ENCODE results near the gene MRGPRF.
A peak's percentile ranks its signal among the peaks of the same experiment; 100 is the strongest.
"Not testable (repeated sequence)": the region's sequence is repeated elsewhere in the genome, so short reads cannot be mapped to it uniquely, and the experiment has no call there.

The MRGPRF gene

DNA sequence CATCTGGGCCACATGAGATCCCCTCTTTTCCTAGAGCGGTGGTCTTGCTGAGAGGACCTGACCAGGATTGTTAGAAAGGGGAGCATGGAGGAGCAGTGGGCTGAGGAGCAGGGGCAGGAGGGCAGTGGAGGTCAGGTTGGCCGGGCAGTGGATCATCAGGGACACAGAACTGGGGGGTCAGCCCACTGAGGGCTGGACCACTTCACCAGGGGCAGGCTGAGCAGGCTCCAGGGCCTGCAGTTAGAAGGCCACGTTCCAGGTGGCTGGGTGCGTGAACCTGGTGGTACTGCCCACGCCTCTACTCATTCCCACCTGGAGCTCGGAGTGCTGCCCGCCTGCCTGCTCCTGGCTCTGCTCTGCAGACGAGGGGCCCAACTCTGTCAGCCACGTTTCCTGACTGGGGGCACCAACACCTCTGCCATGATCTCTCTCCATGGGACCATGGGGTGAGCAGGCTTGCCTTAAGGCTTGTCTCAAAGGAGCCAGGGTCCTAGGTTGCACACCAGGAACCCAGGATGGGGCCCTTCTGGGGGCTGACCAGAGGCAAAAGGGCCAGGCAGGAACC lies 9.7 kb downstream of the MRGPRF start:
- DNase-seq (ENCODE audit: low spot score), result no peak
- FAIRE-seq, result no peak

DNA sequence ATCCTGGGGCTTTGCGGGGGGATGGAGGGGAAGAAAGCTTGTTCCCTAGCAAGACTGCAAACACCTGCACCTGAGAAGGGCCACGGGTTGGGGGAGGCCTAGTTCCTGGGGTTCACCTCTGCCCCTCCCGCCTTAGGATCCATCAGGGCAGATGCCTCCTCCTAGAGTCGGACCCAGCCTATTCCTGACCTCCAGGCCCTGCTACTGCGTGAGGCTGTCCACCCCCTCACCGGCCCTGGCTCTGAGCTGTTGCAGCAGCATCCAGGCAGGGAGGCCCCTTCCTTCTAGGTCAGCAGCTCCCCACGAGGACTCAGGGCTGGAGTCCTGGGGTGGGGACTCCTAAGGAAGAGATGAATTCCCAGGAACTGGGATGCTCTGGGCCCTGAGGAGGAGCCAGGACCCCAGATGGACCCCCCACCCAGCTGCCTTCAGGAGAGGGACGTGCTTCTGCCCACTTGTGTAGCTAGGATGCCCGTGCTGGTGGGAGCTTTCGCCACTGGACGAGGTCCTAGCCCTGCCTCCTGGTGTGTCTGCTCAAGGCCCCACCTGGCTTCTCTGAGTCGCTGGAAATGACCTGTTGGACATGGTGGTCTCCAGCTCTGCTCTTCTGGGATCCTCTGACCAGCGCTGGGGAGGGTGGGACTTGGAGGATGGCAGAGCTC lies 10.3 kb downstream of the MRGPRF start:
- DNase-seq (ENCODE audit: low spot score) (no peak), FAIRE-seq (no peak)

DNA sequence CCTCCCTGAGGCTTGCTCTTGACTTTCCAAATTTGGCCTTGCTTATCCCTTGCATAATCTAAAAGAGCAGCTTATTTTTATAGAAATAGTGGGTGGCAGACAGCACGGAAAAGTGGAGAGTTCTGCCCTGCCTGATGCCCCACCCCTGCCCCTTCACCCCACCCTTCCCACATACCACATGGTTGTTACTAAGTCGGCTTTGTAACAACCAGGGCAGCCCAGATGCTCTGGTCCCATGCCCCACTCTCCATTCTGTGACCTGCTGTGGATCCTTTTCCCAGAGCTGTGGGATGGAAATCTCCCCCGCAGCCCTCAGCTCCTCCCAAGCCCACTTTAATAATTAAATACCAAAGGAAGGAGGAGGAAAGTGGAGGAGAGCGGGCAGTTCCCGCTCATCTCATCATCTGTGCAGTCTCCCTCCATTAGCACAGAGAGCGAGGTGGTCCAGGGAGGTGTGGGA lies 10.9 kb downstream of the MRGPRF start:
- FAIRE-seq (no peak), DNase-seq (ENCODE audit: low spot score) (no peak)

DNA sequence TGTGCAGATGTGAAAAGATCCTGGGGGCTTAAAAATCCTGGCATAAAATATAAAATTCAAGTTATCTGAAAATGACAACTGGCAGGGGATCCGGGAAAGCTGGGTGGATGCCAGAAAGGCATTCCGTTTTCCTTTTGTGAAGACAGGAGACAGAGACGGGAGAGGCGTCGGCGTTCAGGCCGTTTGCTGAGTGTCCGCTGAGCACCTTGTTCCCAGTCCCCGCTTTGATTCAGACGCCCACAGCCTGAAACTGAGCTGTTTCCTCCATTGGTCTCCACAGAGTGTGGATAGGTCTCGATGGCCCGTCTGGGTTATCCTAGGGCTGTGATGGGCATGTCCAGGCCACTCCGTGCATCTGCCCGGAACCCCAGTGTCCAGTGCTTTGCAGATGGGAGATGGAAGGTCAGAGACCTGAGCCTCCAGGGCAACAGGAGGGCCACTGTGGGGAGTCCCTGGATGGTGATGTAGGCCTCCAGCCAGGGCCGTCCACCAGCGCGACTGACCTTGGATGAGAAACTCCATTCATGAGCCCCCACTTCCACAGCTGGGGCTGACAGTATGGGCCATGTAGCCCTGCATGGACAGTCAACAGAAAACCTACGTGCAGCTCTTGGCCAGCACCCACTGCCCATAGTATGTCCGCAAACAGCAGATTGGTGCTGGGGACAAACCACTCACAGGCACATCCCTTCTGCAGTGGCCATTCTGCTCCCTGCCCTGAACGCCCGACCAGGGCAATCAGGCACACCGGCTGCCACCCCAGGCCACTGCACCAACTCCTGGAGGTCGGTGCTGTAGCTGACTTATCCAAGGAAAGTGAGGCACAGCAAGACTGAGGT lies 11.6 kb downstream of the MRGPRF start:
- FAIRE-seq (no peak), DNase-seq (ENCODE audit: low spot score) (no peak)

DNA sequence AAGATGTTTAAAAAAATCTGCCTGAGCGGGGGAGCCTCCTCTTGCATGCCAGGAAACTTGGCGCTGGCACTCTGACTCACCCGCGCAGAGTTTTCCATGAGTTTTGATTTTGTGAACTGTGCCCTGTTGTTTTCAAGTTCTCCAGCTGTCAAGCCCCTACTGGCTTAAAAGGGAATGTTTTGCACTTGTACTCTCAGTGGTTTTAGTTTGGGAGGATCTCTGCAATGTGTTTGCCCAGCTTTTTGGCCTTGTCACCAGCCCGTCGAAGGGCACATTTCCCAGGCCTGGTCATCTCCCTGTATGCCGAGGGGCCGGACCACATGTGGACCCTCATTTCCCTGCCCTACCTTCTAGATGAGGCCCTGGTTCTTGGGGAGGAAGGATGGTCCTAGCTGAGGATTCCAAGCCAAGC lies 12.2 kb downstream of the MRGPRF start:
- DNase-seq (ENCODE audit: low spot score) (peak; percentile 86), FAIRE-seq (no peak)

DNA sequence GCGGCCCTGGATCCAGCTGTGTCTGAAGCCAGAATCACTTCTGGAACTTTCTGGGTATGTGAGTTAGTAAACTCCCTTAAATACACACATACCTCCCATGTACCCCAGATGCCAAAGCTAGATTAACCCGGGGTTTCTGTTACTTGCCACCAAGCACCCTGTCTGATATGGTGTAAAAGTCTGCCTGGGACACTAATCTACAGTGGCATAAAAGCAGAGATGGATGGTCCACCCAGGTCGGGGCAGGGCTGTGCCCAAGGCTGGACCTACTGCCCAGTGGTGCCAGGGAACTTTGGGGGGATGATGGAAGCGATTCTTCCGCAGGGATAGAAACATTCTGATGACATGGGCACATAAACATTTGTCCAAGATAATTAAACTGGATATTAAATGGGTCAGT lies 12.7 kb downstream of the MRGPRF start:
- DNase-seq (ENCODE audit: low spot score) (no peak), FAIRE-seq (no peak)

DNA sequence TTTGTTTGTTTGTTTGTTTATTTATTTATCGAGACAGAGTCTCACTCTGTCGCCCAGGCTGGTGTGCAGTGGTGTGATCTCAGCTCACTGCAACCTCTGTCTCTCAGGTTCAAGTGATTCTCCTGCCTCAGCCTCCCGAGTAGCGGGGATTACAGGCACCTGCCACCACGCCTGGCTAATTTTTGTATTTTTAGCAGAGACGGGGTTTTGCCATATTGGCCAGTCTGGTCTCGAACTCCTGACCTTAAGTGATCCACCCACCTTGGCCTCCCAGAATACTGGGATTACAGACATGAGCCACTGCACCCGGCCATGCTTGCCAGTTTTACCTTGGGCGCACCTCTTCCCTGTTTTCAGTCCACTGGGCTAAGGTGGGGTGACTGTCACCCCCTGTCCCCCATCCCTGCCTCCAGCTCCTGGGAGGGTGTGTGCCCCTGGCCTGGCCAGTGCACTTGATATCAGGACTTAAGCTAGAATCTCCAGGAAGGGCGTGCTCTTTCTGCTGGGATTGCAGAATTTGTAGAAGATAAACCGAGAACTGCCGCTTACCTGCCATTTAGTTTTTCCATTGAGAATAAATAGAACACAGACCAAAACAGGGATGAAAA lies 13.2 kb downstream of the MRGPRF start:
- not testable (repeated sequence) for FAIRE-seq; DNase-seq (ENCODE audit: low spot score)

DNA sequence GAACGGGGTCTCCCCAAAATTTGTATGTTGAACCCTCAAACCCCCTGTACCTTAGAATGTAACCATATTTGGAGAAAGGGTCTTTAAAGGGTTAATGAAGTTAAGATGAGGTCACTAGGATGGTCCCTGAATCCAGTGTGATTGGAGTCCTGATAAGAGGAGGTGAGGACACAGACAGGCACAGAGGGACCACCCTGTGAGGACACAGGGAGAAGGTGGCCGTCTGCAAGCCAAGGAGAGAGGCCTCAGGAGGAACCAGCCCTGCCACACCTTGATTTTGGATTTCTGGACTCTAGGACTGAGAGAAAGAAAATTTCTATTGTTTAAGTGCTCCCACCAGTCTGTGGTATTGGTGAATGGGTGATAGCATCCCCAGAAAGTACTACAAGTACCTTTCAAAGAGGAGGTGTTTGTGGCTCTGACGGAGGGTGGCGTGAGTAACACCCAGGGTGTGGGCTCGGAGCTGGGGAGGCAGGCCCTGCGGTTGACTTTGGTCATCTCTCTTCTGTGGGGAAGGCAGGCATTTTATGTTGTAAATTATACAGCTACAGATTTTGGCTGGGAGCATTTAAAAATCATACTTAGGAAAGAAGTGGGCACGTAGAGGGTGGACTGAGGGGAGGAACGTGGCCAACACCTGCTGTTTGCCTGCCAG lies 13.8 kb downstream of the MRGPRF start:
- DNase-seq (ENCODE audit: low spot score) (no peak), FAIRE-seq (no peak)

DNA sequence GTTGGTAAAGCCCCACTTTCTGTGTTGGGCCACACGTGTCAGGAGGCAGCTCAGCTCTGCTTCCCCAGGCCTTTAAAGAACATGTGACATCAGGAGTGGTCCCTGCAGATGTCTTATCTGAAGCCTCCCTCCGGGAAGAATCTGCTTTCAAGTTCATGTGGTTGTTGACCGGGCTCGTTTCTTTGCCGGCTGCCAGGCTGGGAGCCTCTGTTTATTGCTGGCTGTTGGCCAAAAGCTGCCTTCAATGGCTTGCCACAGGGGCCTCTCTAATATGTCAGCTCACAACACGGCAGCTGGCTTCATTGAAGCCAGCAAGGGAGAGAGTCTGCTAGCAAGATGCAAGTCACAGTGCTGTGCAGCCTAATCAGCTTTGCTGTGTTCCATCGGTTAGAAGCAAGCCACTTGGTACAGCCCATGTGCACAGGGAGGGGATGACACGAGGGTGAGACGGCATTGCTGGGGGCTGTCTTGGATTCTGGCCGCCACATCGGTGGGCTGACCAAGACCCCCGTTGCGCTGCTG lies 14.6 kb downstream of the MRGPRF start:
- FAIRE-seq, result no peak
- no peak for DNase-seq (ENCODE audit: low spot score)

DNA sequence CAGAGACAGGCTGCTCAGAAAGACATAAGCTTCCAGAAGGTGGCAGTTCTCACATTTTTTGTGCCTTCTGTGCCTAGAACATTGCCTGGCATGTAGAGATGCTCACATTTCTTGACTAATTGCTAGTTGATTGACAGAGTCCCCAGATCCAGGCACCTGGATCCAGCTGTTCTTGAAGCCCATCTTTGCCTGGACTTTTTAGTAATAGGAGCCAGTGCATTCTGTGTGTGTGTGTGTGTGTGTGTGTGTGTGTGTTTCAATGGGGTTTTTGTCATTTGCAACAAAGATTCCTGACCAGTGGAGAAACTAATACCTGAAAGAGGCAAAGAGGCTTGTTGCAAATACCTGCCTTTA lies 15.1 kb downstream of the MRGPRF start:
- FAIRE-seq, result no peak
- no peak for DNase-seq (ENCODE audit: low spot score)

DNA sequence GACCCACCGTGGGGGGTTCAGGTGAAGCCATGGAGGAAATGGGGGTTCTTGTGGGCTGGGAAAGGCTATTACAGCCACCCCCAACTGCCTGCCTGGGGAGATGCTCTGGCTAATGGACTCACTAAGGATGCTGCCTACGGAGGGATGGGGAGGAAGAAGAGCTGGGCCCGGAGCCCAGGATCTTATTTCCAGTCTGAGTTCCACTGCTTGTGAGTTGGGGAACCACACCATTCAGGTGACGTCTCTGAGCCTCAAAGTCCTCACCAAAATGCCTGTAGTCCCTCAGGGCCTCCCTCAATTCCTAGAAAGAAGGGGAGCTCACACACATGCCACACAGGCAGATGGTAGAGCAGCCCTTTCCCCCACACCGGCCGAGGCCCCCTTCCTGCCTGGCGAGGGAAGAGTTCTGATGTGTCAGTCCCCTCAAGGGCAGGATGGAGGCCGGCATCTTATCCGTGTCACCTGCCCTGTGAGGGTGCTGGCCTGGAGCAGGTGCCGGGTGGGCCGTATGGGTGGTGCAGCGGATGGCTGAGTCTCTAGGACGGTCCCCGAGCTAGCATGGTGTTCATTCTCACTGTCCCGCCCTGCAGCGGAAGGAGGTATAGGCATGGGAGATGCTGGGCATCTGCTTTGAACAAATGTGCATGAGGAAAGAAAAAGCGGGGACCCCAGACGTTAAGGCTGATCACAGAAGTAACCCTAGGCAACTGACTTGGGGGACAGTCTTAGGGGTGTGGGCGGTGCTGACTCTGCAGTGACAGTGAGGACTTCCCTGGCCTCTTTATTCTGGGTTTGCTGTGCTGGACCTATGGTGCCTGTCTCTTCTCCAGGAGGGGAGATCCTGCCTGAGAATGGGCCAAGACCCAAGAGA lies 15.7 kb downstream of the MRGPRF start:
- no peak for FAIRE-seq
- DNase-seq (ENCODE audit: low spot score), result no peak

DNA sequence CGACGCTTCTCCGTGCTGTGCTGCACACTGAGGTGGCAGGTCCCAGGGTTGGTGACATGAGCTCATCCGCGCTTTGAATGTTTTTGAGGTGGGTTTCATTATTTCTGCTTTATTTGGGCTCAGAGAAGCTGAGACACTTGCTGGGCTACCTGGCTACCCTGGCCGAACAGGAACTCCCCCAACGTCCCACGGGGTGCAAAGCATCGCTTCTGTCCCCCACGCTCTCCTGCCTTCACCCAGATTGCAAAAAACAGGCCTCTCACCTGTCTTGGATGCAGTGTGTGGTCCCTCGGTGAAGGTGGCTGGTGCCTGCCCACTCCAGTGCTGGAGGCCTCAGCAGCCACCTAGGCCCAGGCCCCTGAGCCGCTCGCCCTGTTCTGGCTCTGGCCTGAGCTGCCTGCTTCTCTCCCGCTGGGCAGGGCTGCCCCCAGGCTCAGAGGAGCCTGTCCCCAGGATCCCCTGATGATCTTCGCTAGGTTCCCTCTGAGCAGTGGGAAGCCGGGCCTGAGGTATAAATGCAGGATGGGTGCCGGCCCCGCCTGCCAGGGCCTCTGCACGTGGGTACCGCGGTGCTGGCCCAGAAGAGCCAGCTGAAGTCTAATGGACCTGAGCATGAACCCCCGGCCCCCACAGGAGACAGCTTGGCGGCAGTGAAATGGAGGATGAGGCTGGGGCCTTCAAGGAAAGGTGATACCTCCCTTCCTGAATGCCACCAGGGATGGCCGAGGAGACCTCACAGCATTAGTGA lies 16.5 kb downstream of the MRGPRF start:
- DNase-seq (ENCODE audit: low spot score) (no peak), FAIRE-seq (no peak)

DNA sequence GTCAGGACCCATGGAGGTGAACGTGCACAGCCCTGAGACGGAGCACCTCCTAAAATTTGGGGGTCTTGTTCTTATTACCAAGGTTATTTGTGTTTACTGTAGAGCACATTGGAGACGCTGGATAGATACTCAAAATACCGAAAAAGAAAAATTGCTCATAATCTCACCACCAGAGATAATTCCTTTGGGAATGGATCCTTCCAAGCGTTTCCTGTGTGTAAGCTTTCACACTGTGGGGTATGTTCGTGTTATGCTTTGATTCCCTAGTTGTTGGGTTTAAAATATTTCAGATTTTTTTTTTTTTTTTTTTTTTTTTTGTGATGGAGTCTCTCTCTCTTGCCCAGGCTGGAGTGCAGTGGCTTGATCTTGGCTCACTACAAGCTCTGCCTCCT lies 18.2 kb downstream of the MRGPRF start:
- FAIRE-seq (no peak), DNase-seq (ENCODE audit: low spot score) (no peak)

DNA sequence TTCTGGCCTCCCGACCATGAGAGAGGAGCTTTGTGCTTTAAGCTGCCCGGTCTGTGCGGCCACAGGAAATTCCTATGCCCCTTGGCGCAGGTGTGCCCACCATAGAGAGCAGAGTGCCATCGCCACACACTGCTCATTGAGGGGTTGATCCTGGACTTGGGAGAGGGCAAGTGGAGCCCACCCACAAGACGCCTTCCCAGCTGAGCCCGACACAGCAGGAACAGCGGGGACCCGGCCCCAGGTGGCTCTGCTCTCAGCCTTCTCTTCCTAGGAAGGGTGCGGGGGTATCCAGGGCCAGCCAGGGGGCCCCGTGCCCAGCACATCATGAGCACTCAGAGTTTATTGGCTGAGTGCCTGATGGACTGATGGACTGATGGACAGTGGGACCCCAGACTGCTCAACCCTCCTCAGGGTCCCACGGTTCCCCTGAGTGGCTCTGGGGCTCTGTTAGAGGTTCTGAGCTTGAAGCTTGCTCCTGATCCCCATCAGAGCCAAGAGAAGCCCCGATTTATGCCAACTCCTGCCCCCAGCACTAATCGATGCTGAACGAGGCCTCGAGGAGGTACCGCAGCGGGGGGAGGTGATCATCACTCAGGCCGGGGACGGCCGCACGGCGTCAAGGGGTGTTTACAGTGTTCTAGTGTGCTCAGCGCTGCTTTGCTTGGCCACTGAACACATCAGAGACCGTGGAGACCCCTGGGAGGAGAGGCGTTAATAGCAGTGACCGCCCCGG lies 18.7 kb downstream of the MRGPRF start:
- FAIRE-seq, result no peak
- DNase-seq (ENCODE audit: low spot score), result no peak

DNA sequence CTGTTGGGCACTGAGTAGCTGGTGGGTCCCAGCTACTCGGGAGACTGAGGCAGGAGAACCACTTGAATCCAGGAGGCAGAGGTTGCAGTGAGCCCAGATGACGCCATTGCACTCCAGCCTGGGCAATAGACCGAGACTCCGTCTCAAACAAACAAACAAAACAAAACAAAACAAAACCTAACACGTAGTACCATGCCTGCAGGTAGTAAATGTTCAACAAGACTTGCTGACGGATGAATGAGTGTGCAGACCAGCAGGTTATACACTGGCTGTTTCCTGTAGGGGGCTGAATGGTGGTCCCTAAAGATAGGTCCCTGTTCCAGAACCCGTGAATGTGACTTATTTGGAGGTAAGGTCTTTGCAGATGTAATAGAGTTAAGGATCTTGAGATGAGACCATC lies 19.5 kb downstream of the MRGPRF start:
- DNase-seq (ENCODE audit: low spot score), result no peak
- FAIRE-seq, result no peak

DNA sequence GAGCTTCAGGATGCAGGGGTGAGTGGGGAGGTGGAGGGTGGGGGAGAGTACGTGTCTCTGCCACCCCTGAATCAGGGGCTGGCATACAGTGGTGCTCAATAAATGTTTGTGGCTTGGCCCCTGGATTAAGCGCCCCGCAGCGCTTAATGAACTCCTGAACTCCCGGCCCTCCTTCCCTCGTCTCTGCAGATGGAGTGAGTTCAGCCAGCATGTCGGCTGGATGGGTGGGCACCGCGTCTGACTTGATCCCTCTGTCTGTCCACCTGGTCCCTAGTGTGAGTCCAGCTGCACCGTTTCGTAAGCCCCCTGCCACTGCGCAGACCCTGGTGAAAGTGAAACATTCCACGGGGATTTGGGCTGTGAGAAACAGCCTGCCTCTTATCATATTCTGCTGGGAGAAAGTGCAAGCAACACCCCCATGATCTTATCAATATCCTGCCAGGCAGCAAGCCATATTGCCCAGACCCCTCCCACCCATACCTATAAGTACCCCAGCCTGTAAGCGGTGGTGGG lies 20.2 kb downstream of the MRGPRF start:
- no peak for DNase-seq (ENCODE audit: low spot score)
- no peak for FAIRE-seq

DNA sequence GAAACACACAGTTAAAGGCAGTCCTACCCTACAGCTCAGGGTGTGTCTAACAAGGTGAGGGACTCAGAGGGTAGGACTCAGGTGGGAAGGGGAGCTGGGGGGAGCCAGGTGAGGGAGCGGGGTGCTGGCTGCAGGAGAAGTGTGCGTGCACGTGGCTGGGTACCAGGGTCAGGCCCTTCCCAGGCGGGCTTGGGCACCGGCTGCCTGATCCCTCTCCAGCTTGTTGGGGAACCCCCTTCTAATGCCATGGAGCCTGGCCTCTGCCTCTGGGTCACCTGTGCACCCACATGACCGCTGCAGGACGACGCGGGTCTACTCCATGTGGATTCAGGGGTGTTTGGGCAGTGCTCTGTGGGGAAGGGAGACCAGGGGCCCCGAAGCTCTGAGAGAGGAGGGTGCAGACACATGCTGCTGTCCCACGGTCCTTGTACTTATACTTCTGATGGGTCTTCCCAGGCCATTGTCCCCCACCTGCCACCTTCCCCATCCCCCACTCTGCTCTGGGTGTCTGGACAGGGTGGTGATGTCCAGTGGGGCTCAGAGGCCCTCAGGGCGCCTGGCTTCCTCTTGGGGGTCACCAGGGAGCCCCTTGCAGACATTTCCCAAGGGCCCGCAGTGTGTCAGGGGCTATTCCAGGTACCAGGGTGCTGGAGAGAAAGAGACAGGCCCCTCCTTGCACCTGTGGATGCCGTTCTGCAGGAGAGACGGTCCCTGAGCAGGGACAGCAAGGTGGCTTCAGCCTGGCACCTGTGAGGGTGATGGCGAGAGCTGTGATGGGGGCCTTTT lies 21.9 kb downstream of the MRGPRF start:
- DNase-seq (ENCODE audit: low spot score) (no peak), FAIRE-seq (no peak)

All from urothelium cell line (cell line).